Testis (tissue), 2 donors: ENCODE data around the gene MYADML2.

ENCODE experiments used
- CTCF ChIP-seq, 3 experiments: fragments of 450-650 bp in 2 of 3; fragments of 200-600 bp in 1 of 3; sonication (generic) in 1 of 3; IDR thresholded peaks; one replicate each; pipeline ENCODE4 v1.5.1; 2016 to 2019; ENCODE audit warnings: antibody characterized with exemption in 3 of 3, mild to moderate bottlenecking in 2 of 3, moderate library complexity in 1 of 3
- POLR2A ChIP-seq: fragments of 450-650 bp; IDR thresholded peaks from one replicate; pipeline ENCODE4 v1.6.1; 2017; ENCODE audit warnings: antibody characterized with exemption, mild to moderate bottlenecking, moderate library complexity

GRCh38 chr17:81948635-81949378, 1.8 kb upstream of the MYADML2 start:
- no peak for TF ChIP-seq CTCF (IDR thresholded peaks at IDR 0.05)
- no peak for TF ChIP-seq POLR2A
